Common myeloid progenitor, CD34-positive (primary cell): ENCODE results near the gene DHX35.

Experiments used
- CTCF ChIA-PET: fragments of 350-600 bp; sonication (Branson Sonifier 250); formaldehyde crosslinking; loops from one replicate; lab custom pipeline; 2021; ENCODE audit warnings: antibody characterized with exemption; lab: Charles Lee
- POLR2A ChIA-PET: fragments of 350-600 bp; sonication (Branson Sonifier 250); formaldehyde crosslinking; loops from one replicate; lab custom pipeline; 2021; ENCODE audit warnings: antibody characterized with exemption; lab: Charles Lee
- DNase-seq, 3 donors: peaks; one replicate each; pipeline versions ENCODE4 v3.0.0 to v3.0.0-alpha.2; 2013
- H3K27ac ChIP-seq, 2 experiments: 1 replicate in 1 of 2; 2 replicates in 1 of 2; pipeline ENCODE4 v1.7.0; 2013; ENCODE audit warnings: inconsistent platforms in 2 of 2, low read length in 2 of 2, mild to moderate bottlenecking in 2 of 2, low read depth in 1 of 2, moderate library complexity in 1 of 2; ENCODE audit not compliant: severe bottlenecking in 2 of 2, insufficient read depth in 1 of 2, poor library complexity in 1 of 2
- H3K27me3 ChIP-seq, 5 experiments: replicated peaks in 2 of 5; 1 replicate in 3 of 5; 2 replicates in 2 of 5; pipeline versions ENCODE4 v1.6.1 to v1.7.0; 2013; ENCODE audit warnings: low read length in 4 of 5, mild to moderate bottlenecking in 2 of 5, moderate library complexity in 2 of 5, inconsistent platforms in 1 of 5; ENCODE audit not compliant: insufficient read depth in 5 of 5, control insufficient read depth in 4 of 5
- H3K36me3 ChIP-seq, 4 experiments: 1 replicate in 2 of 4; 2 replicates in 2 of 4; pipeline versions ENCODE4 v1.6.1 to v1.7.0; 2013; ENCODE audit warnings: low read length in 3 of 4, control low read depth in 1 of 4, mild to moderate bottlenecking in 1 of 4; ENCODE audit not compliant: control insufficient read depth in 4 of 4, insufficient read depth in 4 of 4
- H3K4me1 ChIP-seq, 4 experiments: 1 replicate in 3 of 4; 2 replicates in 1 of 4; pipeline versions ENCODE4 v1.6.1 to v1.7.1; 2013; ENCODE audit warnings: low read length in 3 of 4, mild to moderate bottlenecking in 3 of 4, control low read depth in 1 of 4, inconsistent platforms in 1 of 4, moderate library complexity in 1 of 4; ENCODE audit not compliant: control insufficient read depth in 4 of 4, insufficient read depth in 4 of 4; ENCODE audit errors: control extremely low read depth in 1 of 4
- H3K4me3 ChIP-seq, 7 experiments: 1 replicate in 4 of 7; 2 replicates in 3 of 7; pipeline versions ENCODE4 v1.5.1 to v1.7.0; 2013; ENCODE audit warnings: mild to moderate bottlenecking in 7 of 7, low read length in 6 of 7, moderate library complexity in 6 of 7, inconsistent platforms in 2 of 7, low read depth in 2 of 7, control low read depth in 1 of 7; ENCODE audit not compliant: insufficient read depth in 4 of 7, control insufficient read depth in 1 of 7; ENCODE audit errors: extremely low read depth in 1 of 7
- H3K9me3 ChIP-seq, 5 experiments: 1 replicate in 4 of 5; 2 replicates in 1 of 5; pipeline versions ENCODE4 v1.6.1 to v1.7.1; 2013; ENCODE audit warnings: low read length in 4 of 5, mild to moderate bottlenecking in 2 of 5, inconsistent platforms in 1 of 5, low read depth in 1 of 5, moderate library complexity in 1 of 5; ENCODE audit not compliant: control insufficient read depth in 4 of 5, insufficient read depth in 2 of 5; ENCODE audit errors: control extremely low read depth in 1 of 5
- WGBS: methylation state at CpG from one replicate; pipeline ENCODE4 v1.1.5; 2013; ENCODE audit not compliant: insufficient coverage; 5-methylcytosine and 5-hydroxymethylcytosine counted together

Gene DHX35

GRCh38 chr20:39048000-39048696 lies 86.0 kb downstream of the DHX35 start:
- Histone ChIP-seq H3K27me3 (peaks cover 0 to 3% (median 0%) of the 10 kb centered on the region in 5 experiments), H3K36me3 (peaks cover 0 to under 1% (median 0%) of the 10 kb centered on the region in 4 experiments), H3K4me3 (no peak overlapping the region), H3K4me1 (peaks cover 0 to 11% (median 11%) of the 10 kb centered on the region in 4 experiments), H3K9me3 (no peaks in the 10 kb centered on the region), H3K27ac (no peak overlapping the region)
- CTCF ChIA-PET: interaction anchor here (0.8 to 6.3 kb wide), 14 partner anchors 8 to 126 kb away, joined by 3 to 44 read pairs (median 8); partner anchors contain the start of gene FAM83D
- POLR2A ChIA-PET: no interaction called here
- peak; percentile 57 to 78 (median 70) for DNase-seq
- 13% methylated on average over 3 of the region's 4 CpGs for WGBS

GRCh38 chr20:39049148-39049547 lies 87.0 kb downstream of the DHX35 start:
- H3K27me3 ChIP-seq: peaks cover 0 to 3% (median 0%) of the 10 kb centered on the region in 5 experiments
- peaks cover 0 to 11% (median 11%) of the 10 kb centered on the region in 4 experiments for H3K4me1 ChIP-seq
- POLR2A ChIA-PET: no interaction called here
- DNase-seq: no peak
- H3K9me3 ChIP-seq: no peaks in the 10 kb centered on the region
- CTCF ChIA-PET: interaction anchor here (0.8 to 6.3 kb wide), 17 partner anchors 9 to 234 kb away, joined by 3 to 44 read pairs (median 8); partner anchors contain the start of gene FAM83D
- peak overlapping the region in 4 of 7 experiments; percentile 71 to 92 (median 87) for H3K4me3 ChIP-seq
- WGBS: 95% methylated on average over 2 of the region's 2 CpGs
- H3K36me3 ChIP-seq: no peaks in the 10 kb centered on the region
- H3K27ac ChIP-seq: no peak overlapping the region

DNA sequence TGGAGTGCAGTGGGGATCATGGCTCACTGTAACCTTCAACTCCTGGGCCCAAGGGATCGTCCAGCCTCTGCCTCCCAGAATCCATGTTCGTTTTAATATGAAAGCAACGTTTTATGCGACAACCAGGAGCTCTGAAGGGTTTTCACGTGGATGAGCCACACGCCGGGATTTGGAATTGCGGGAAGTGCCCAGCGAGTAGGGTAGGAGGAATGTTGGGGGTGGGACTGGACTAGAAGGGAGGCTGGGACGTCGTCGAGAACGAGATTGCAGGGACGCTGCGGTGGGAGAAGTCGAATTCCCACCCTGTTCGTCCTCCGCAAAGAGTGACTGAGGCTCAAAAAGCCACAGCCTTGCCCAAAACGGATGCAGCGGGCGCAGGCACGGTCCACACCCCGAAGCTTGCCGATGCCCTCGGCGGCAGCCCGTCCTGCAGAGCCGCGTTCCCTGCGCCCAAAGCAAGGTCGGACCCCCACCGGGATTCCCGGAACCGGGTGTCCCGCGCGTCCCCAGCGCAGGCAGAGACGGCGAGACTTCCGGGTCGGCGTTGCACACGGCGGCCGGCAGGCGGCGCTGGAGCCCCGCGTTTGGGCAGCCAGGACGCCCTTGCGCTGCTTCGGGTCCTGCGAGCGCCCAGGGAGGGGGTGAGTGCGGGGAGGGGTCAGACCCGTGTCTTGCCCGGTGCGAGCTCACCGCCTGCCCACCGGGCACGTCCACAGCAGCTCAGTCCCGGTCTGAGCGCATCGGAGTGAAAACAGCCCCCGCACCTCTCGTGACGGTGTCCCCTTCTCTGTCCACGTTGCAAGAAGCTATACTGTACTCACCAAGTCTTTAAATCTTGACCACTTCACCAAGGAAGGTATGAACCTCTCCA lies 87.8 kb downstream of the DHX35 start:
- peak overlapping the region; percentile 68 to 92 (median 81) for H3K4me3 ChIP-seq
- no peaks in the 10 kb centered on the region for H3K9me3 ChIP-seq
- H3K36me3 ChIP-seq: no peaks in the 10 kb centered on the region
- ChIA-PET CTCF (interaction anchor here (1.4 to 6.3 kb wide), 15 partner anchors 9 to 235 kb away, joined by 4 to 44 read pairs (median 9); partner anchors contain the start of gene FAM83D), POLR2A (no interaction called here)
- H3K27me3 ChIP-seq: peaks cover 0 to 3% (median 0%) of the 10 kb centered on the region in 5 experiments
- peaks cover 0 to 11% (median 11%) of the 10 kb centered on the region in 4 experiments for H3K4me1 ChIP-seq
- DNase-seq: peak; percentile 56 to 71 (median 69)
- peak overlapping the region in 1 of 2 experiments; percentile 4 for H3K27ac ChIP-seq
- WGBS: 1% methylated on average over 62 of the region's 69 CpGs

DNA sequence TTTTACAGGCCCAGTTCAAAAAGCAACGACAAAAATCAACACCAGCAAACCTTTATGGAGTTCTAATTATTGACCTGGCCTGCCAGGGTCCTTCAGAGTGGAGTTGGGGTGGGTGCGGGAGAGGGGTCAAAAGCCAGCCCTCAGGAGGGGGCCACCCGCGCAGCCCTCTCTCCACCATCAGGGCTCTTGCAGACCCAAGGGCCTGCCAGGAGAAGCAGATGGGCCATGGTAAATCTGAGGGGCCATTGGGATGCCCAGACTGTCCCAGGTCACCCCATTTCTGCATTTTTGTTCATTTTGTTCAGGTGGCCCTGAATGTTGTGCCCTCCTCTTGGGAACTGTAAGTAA lies 88.4 kb downstream of the DHX35 start:
- no CpG with 5 or more reads among the region's 4 CpGs for WGBS
- no peaks in the 10 kb centered on the region for H3K9me3 ChIP-seq
- ChIA-PET CTCF (interaction anchor here (1.7 to 6.3 kb wide), 11 partner anchors 9 to 235 kb away, joined by 4 to 44 read pairs (median 19); no protein-coding TSS in a partner anchor), POLR2A (no interaction called here)
- H3K27ac ChIP-seq: no peak overlapping the region
- no peak for DNase-seq
- H3K27me3 ChIP-seq: peaks cover 0 to 3% (median 0%) of the 10 kb centered on the region in 5 experiments
- no peaks in the 10 kb centered on the region for H3K36me3 ChIP-seq
- peak overlapping the region; percentile 68 to 92 (median 81) for H3K4me3 ChIP-seq
- peaks cover 0 to 11% (median 11%) of the 10 kb centered on the region in 4 experiments for H3K4me1 ChIP-seq

GRCh38 chr20:39052676-39053075 lies 90.5 kb downstream of the DHX35 start:
- H3K36me3 ChIP-seq: no peaks in the 10 kb centered on the region
- ChIA-PET POLR2A (no interaction called here), CTCF (interaction anchor here (2.5 kb wide), 1 partner anchor 29 kb away, joined by 5 read pairs; no protein-coding TSS in a partner anchor)
- H3K4me1 ChIP-seq: peaks cover 0 to 11% (median 11%) of the 10 kb centered on the region in 4 experiments
- H3K9me3 ChIP-seq: no peaks in the 10 kb centered on the region
- H3K27ac ChIP-seq: no peak overlapping the region
- no peak overlapping the region for H3K4me3 ChIP-seq
- 97% methylated on average over 5 of the region's 8 CpGs for WGBS
- H3K27me3 ChIP-seq: peaks cover 0 to 8% (median 5%) of the 10 kb centered on the region in 5 experiments
- no peak for DNase-seq

DNA sequence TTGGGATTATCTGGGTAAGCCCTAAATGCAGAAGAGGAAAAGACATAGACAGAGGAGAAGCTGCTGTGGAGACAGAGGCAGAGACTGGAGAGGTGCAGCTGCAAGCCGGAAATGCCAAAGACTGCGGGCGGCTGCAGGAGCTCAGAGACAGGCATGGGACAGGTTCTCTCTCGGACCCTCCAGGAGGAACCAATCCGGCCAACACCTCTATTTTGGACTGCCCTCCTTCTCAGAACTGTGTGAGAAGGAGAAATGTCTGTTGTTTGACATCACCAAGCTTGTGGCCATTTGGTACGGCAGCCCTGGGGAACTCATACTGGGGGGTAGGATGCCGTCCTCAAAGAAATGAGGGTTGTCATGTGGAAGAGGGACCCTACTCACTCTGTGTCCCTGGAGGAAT lies 95.0 kb downstream of the DHX35 start:
- Histone ChIP-seq H3K4me3 (no peak overlapping the region), H3K36me3 (no peaks in the 10 kb centered on the region), H3K27me3 (peaks cover 0 to 10% (median 5%) of the 10 kb centered on the region in 5 experiments), H3K9me3 (no peaks in the 10 kb centered on the region), H3K27ac (no peak overlapping the region), H3K4me1 (no peaks in the 10 kb centered on the region)
- WGBS: 96% methylated on average over 5 of the region's 7 CpGs
- DNase-seq: no peak
- CTCF ChIA-PET: interaction anchor here (0.7 to 1.8 kb wide), 3 partner anchors 9 to 135 kb away, joined by 3 to 6 read pairs (median 4); no protein-coding TSS in a partner anchor
- POLR2A ChIA-PET: no interaction called here
